Measurements from ENCODE around the gene RBM3.

The RBM3 gene

DNA sequence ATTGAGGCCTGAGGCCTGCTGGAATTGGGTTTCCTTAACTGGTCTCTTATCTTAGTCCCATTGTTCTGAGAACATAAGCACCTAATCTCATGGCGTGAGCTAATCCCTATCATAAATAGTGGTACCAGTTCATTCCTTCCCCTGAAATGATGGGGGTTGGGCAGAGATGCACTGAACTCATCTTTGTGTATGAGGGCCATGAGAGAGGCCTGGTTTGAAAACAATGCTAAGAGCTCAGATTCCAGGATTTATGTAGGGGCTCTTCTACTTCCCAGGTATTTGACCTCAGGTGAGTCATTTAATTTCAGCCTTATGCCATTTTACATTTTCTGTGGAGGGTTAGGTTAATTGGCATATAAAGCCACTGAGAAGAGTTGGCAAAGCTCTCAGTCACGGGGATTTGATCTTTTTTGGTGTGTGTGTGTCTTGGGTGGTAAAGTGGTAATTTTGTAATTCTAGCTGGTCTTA, 4.4 kb downstream of the RBM3 start:
- no peak for DNase-seq (ENCODE audit: low spot score)

DNA sequence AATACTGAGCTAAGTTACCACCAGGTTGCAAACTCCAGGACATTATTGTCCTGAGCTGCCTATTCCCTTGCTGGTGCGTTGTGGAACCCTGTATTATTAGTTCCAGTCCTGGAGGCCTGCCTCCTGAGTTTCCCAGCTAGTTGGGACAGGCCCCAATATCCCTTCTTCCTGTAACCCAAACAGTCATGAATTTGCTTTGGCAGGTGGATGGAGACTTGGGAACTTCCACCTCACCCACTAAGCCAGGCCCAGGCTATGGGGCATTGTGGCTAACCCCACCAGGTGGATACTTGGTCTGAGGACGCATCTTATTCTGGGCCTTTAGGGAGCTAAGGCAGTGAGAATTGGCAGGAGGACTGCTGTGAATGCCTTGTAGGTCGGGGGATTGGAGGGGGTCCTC, 5.0 kb downstream of the RBM3 start:
- DNase-seq (ENCODE audit: low spot score), result no peak

DNA sequence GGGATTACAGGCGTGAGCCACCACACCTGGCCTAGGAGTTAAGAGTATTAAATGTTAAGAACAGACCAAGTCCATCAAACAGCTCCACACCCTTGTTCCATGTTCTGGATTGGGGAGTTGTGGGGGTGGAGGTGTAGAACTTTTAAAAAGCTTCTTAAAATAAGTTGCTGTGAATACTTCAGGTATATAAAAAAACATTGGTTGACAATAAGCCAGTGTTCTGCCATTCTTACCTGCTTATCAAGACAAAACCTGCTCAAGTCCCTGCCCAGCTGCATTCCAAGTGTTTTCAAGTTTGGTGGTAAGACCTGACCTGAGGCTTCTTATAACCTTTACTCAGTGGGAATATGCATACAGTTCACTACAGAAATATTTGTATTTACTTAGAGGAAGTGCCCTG, 6.4 kb downstream of the RBM3 start:
- DNase-seq (ENCODE audit: low spot score), result no peak

DNA sequence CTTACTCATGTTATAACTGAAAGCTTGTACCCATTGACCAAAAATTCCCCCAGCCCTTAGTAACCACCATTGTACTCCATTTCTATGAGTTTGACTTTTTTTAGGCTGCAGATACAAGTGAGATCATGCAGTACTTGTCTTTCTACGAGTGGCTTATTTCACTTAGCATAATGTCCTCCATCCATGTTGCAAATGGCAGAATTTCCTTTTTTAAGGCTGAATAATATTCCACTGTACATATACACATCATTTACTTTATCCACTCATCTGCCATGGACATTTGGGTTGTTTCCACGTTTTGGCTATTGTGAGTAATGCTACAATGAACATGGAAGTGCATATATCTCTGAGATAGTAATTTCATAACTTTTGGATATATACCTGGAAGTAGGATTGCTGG, 10.4 kb downstream of the RBM3 start:
- DNase-seq (ENCODE audit: low spot score), result no peak

DNA sequence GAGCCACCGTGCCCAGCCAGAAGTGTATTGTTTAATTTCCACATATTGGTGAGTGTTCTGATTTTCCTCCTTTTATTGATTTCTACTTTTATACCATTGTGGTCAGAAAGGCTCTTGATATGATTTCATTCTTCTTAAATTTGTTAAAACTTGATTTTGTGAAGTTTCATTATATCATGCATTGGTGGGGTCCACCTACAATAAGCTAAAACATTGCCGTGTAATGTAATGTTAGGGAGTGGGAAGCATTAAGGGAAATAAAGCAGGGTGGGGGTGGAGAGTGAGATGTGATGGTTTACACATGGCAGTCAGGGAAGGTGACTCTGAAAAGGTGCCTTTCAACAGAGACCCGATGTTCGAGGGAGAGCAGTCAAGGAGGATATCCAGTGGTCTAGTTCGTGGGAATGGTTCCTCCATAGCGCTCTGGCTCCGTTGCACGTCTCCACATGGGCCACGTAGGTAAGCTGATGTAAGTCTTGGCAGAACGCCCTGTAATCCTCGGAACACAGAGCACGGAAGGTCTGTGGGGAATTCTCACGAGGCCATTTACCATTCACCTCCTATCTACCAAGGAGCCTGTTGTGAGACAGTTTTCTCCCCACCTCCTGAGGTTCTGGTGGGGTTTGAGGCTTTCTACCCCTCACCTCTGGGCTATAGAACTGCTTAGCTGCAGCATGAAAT, 15.3 kb downstream of the RBM3 start:
- peak; percentile 19 for DNase-seq (ENCODE audit: low spot score)

DNA sequence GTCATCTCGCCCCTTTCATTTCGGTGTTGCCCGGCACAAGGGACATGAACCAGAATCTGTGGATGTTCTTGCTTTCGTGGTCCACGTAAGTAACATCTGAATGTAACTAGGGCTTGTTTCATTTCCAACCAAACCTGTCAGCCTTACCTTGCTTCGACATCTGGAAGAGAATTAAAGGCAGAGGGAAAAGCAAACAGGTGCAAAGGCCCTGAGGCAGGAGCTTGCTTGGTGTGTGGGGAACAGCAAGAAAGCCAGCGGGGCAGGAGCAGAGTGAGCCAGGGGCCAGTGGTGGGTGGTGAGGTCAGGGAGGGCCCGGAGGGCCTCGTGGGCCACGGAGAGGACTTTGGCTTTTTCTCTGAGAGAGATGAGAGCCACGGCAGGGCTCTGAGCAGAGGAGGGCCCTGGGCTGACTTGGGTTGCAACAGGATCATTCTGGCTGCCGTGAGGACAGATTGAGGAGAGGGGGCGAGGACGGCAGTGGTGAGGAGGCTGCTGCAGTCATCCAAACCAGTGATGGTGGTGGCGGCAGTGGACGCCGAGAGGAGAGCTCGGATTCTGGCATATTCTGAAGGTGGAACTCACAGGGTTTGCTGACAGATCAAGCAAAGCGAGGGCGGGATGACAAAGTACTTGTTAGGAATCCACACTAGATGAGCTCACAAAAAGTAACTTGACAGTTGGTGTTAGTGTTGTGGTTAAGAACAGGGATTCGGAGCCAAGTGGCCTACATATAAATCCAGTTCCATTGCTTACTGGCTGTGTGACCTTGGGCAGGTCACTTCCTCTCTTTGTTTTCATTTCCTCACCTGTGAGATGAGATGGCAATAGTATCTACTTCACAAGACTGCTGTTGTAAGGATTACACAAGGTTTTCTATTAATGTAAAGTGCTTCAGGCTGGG, 16.2 kb downstream of the RBM3 start:
- DNase-seq (ENCODE audit: low spot score), result no peak

DNA sequence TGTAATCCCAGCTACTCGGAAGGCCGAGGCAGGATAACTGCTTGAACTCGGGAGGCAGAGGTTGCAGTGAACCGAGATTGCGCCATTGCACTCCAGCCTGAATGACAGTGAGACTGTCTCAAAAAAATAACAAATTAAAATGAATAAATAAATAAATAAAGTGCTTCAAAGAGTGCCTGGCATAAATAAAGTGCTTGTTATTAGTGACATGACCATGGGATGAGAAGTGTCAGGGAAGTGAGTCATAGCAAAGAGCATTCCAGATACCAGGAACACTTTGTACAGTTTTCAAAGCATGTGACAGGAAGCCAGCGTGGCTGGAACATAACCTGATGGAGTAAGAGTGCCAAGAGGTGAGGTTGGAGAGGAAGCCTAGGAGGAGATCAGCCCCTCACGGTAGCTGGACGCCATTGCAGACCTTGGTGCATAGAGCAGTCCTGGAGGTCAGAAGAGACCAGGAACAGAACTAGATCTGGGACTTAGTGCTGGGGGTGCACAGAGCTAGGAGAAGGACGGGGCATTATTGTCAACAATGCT, 17.0 kb downstream of the RBM3 start:
- no peak for DNase-seq (ENCODE audit: low spot score)

DNA sequence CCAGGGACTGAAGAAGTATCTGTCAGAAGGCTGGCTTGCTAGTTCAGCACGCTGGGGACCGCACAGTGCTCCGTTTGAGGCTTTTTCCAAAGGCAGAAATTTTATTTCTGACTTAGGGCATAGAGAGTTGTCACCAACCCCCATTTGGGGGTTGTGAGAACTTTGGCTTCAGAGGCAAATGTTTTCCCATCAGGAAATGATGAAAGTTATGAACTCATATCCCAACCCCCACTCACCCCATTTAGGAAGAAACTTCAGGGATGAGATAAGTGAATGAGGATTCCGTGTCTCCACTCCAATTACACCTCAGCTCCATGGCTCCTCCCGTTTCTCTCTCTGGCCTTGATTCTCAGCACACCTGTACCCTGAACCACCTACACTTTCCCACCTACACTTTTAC, 18.7 kb downstream of the RBM3 start:
- DNase-seq (ENCODE audit: low spot score), result no peak

DNA sequence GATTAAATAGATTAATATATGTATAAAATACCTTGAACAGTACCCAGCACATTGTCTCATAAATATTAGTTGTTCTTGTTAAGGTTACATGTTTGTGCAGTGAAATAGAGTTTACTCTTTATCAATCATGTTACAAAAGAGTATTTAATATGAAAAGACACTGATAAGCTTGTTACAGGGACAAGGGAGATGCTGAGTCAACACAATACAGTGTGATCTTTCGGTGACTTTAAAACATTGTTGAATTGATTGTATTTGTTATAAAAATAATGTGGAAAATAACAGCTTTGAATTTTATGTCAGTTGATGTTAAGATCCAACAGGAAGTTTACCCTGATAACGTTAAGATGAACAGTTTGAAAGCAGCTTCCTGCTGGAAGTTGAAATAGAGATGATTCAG, 21.6 kb downstream of the RBM3 start:
- DNase-seq (ENCODE audit: low spot score), result no peak

DNA sequence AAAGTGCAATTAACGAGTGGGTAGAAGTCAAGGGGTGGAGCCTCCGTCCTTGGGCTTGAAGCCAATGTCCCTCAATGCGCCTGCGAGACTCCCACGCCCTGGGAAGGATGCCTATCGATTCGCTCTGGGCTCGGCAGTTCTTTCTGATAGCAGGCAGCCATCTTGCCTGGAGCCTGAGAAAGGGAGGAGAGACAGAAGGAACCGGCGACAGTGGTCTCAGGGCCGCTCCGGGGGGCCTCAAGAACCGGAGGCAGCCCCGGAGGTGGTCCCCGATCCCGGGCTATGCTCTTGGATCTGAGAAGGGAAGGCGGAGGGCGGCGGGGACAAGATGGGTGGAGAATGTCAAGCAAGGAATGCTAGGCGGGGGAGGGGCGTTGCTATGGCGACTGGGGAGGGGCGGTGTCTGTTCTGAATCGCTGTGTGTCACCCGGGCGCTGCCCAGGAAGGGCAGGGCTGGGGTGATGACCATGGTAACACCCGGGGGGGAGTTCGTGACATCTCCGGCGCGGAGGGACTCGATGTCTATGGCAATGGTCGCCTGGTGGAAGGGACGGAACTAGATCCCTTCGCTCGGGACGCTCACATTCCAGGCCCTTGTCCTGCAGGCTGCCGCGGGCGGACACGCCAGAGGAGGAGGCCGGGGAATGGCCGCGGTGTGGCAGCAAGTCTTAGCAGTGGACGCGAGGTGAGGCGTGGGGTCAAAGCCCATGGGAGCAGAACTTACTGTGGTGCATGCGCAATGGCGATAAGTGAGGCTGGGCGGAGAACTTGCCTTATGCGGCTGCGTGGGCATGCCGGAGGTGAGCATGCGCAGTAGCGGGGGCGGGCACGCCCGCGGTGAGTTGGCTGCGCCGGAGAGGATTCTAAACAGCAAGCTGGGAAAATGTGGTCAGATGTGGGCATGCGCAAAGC, 23.3 kb downstream of the RBM3 start, which contains the start of gene WDR13:
WDR13 (plus strand) TSS at position 140 of the 912 bp plus-strand sequence; CDS start at position 645, 505 bp downstream.
- peak; percentile 90 for DNase-seq (ENCODE audit: low spot score)

DNA sequence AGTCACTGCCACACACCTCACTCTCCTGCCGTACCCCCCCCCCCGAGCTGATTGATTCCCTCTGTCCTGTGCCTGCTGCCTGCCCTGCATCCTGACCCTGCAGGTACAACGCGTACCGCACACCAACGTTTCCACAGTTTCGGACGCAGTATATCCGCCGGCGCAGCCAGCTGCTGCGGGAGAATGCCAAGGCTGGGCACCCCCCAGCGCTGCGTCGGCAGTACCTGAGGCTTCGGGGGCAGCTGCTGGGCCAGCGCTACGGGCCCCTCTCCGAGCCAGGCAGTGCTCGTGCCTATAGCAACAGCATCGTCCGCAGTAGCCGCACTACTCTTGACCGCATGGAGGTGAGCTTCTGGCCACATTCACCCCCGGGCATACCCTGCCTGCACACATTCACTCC, 24.3 kb downstream of the RBM3 start:
- DNase-seq (ENCODE audit: low spot score), result no peak

DNA sequence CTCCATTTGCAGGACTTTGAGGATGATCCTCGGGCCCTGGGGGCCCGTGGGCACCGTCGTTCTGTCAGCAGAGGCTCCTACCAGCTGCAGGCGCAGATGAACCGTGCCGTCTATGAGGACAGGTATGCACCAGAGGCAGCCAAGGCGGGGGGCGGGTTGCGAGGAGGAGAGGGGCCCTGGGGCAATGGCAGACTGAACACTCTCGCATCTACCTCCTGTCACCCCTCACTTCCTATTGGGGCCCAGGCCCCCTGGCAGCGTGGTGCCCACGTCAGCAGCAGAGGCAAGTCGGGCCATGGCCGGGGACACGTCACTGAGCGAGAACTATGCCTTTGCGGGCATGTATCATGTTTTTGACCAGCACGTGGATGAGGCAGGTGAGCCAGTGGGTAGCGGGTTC, 25.1 kb downstream of the RBM3 start:
- DNase-seq (ENCODE audit: low spot score), result no peak

DNA sequence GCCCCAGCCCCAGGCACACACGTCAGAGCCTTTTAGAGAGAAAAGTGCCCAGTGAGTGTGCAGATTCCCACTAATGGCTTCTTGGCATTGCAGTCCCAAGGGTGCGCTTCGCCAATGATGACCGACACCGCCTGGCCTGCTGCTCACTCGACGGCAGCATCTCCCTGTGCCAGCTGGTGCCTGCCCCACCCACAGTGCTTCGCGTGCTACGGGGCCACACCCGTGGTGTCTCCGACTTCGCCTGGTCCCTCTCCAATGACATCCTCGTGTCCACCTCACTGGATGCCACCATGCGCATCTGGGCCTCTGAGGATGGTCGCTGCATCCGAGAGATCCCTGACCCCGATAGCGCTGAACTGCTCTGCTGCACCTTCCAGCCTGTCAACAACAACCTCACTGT, 25.9 kb downstream of the RBM3 start:
- no peak for DNase-seq (ENCODE audit: low spot score)

DNA sequence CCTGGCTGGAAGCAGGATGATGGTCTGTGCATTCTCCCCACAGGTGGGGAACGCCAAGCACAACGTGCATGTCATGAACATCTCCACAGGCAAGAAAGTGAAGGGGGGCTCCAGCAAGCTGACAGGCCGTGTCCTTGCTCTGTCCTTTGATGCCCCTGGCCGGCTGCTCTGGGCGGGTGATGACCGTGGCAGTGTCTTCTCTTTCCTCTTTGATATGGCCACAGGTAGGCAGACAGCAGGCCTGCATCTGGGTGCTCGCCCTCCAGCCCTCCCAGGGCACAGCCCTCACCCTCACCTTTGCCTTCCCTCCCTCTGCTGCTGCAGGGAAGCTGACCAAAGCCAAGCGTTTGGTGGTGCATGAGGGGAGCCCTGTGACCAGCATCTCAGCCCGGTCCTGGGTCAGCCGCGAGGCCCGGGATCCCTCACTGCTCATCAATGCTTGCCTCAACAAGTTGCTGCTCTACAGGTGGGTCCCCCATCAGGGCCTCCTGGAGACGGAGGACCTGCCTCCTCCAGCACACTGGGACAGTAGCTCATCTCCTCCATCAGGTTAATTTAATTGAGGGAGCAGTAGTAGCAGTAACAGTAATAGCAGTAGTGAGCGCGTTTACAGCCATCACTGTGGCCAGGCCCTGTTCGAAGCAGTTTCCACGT, 27.6 kb downstream of the RBM3 start:
- no peak for DNase-seq (ENCODE audit: low spot score)

DNA sequence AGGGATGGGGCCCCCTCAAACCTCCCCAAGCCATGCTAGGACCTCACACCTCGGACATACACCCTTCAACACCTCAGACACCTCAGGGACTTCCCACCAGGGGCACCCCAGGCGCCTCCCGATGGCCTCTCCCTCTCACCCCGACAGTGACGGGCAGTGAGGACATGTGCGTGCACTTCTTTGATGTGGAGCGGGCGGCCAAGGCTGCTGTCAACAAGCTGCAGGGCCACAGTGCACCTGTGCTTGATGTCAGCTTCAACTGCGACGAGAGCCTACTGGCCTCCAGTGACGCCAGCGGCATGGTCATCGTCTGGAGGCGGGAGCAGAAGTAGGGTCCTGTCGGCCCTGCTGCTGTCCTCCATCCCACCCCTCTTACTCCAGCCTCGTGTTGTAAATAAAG, 30.4 kb downstream of the RBM3 start:
- DNase-seq (ENCODE audit: low spot score), result no peak

DNA sequence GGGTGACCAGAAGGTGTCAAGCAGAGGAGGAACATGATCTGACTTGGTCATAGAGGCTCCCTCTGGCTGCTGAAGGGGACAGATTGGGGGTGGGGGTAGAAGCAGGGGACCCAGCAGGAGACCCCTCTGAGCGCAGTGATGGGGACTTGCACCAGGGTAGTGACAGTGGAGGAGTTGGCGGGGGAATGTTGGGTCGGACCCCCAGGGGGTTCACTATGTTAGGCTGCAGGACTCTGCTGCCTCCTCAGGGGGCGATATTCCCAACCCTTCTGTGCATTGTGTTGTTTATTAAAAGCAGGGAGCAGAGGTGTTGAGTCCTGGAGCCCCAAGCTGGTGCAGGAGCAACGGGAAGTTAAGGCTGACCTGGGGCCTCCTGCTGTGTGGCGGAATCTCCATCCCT, 31.8 kb downstream of the RBM3 start:
- DNase-seq (ENCODE audit: low spot score), result no peak

DNA sequence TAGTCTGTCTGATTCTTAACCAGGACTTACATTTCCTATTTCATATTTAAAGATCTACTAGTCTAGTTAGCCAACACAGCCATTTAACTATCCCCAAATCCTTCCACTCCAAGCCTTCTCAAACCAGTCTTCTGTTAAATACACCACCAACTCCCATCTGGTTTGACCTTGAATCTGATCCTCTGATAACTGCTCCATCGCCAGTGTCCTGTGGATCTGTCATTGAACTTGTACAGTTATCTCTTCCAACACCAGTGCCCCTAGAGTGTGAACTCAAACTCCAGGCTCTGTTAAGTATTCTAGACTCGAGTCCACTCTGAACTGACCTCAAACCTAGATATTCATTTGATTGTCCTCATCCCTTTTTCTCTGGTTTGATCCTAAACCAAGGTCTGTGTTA, 37.4 kb downstream of the RBM3 start:
- no peak for DNase-seq (ENCODE audit: low spot score)

DNA sequence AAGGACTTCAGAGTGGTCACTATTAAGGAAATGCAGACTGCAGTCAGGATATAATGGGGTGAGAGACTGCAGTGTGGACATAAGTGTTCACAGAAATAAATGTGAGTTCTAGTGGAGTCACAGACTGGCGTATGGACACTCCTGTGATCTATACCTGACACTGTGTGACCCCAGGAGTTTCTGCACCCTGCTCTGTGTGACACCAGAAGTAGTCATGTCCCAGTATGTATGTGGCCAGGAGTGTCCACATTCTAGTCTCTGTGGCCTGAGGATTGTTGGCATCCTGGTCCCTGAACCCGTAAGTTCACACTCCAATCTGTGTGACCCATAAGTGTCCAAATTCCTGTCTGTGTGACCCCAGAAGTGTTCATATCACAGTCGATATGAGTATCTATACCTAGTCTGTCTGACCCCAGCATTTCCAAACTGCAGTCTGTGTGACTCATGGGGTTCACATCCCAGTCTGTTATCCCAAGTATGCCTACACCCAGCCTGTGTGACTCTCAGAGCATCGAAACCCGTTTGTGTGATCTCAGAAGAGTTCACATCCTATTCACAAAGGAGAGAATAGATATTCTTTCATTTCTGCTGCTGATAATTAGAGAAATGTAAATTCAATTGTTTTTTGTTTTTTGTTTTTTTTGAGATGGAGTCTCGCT, 39.3 kb downstream of the RBM3 start:
- DNase-seq (ENCODE audit: low spot score), result no peak

DNA sequence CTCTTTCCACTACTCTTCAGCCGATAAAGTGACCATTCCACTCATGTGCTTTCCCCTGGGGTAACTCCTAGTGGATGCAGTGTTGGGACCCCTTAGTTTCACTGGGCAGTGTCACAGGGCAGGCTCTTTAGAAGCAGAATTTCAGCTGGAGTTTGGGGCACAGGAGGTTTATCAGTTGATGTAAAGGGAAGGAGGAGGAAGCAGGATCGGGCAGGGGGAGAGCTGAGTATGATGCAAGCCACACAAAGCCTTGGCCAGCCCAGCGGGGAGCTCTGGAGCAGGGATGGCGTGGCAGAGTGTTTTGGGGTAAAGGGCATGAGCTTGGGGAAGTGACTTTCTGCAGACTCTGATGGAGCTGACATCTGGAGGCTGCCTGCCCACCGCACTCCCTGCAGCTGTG, 42.3 kb downstream of the RBM3 start:
- no peak for DNase-seq (ENCODE audit: low spot score)

DNA sequence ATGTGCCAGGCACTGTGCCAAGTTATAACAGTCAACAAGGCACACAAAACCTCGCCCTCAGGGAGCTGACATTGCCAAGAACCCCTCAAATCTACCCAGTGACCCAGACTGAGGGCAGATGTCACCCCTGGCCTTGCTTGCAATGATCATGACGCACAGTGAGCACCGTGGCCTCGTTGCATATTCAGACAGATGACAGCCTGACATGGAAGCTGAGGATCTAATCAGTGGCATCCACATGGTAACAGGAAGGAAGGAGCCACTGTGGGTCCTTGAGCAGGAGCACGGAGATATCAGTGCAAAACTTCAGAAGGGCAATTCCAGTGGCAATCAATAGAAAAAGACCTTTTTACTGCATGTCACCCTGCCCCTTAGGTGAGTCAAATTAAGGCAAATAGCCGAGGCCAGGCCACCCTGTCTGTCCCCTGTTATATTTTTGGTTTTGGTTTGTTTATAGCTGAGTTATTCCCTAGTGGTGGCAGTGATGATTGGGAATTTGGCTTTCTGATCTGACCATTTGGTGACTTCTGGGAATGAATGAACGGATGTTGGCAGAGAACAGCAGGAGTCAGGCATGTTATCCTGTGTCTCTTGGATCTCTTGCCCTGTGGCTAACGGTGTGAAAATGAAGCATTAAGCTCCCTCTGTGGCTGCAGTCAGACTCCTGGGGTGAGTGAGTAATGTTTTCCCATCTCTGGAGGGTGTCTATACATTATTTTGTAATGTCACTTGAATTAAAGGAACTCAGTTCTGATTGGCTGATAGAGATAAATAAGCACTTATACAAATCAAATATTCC, 43.5 kb downstream of the RBM3 start:
- peak; percentile 53 for DNase-seq (ENCODE audit: low spot score)
